Endothelial cell of umbilical vein (primary cell): ENCODE measurements around the gene AJAP1. TPM values are rescaled to one million over a fixed set of nuclear protein-coding genes. Genes with fewer than 3 reads are reported as not detected.

Source experiments
- BruUV-seq: library from RNA; stranded (reverse); fragments of 400-500 nt; replicated peaks from 2 replicates; lab custom pipeline; 2021; lab: Mats Ljungman, UMichigan
- CTCF ChIA-PET: fragments of 300-600, 350-600 bp; sonication (Branson Sonifier 250); formaldehyde crosslinking; loops from one replicate; lab custom pipeline; 2021; ENCODE audit warnings: antibody characterized with exemption, inconsistent platforms; lab: Charles Lee
- POLR2A ChIA-PET: fragments of 300-600, 350-600 bp; sonication (Branson Sonifier 250); formaldehyde crosslinking; loops from one replicate; lab custom pipeline; 2021; ENCODE audit warnings: antibody characterized with exemption, inconsistent platforms; lab: Charles Lee
- DNase-seq: peaks from one replicate; pipeline ENCODE4 v3.0.0-alpha.2; 2011; ENCODE audit warnings: low read depth, low spot score
- FAIRE-seq: peaks from 2 replicates; lab custom pipeline; 2011; peaks lifted over from hg19 to GRCh38; lab: Jason Lieb, UNC
- H2AFZ ChIP-seq: 2 replicates; pipeline ENCODE4 v1.6.0; 2012; ENCODE audit warnings: low read depth, low read length, control low read depth, inconsistent platforms
- H3K27ac ChIP-seq: 2 replicates; pipeline ENCODE4 v1.5.1; 2011; ENCODE audit warnings: low read depth, mild to moderate bottlenecking, control low read depth, low read length, moderate library complexity; ENCODE audit not compliant: insufficient read depth
- H3K27me3 ChIP-seq, 2 experiments: 2 replicates each; pipeline versions ENCODE4 v1.6.0 to v1.6.1; 2011; ENCODE audit warnings: low read length in 2 of 2, mixed read lengths in 1 of 2; ENCODE audit not compliant: control insufficient read depth in 2 of 2, insufficient read depth in 2 of 2
- H3K36me3 ChIP-seq, 2 experiments: 2 replicates in 1 of 2; 3 replicates in 1 of 2; pipeline ENCODE4 v1.5.1; 2011; ENCODE audit warnings: low read length in 2 of 2, mild to moderate bottlenecking in 1 of 2, moderate library complexity in 1 of 2; ENCODE audit not compliant: control insufficient read depth in 2 of 2, insufficient read depth in 2 of 2; ENCODE audit errors: extremely low read depth in 1 of 2
- H3K4me1 ChIP-seq: 3 replicates; pipeline ENCODE4 v1.5.1; 2011; ENCODE audit warnings: mild to moderate bottlenecking, low read length; ENCODE audit not compliant: control insufficient read depth, insufficient read depth; ENCODE audit errors: extremely low read depth
- H3K4me2 ChIP-seq: 2 replicates; pipeline ENCODE4 v1.6.1; 2011; ENCODE audit warnings: low read length, control low read depth, mixed read lengths; ENCODE audit not compliant: insufficient read depth
- H3K4me3 ChIP-seq, 3 experiments: fragments of 200-600 bp in 1 of 3; sonication (generic), shearing (Covaris generic) in 1 of 3; replicated peaks in 1 of 3; 2 replicates each; pipeline ENCODE4 v1.5.1; 2011 to 2016; ENCODE audit warnings: control low read depth in 3 of 3, low read length in 3 of 3, mild to moderate bottlenecking in 2 of 3, inconsistent platforms in 1 of 3, low read depth in 1 of 3, moderate library complexity in 1 of 3; ENCODE audit not compliant: insufficient read depth in 1 of 3
- H3K79me2 ChIP-seq: 2 replicates; pipeline ENCODE4 v1.6.0; 2012; ENCODE audit warnings: low read length, inconsistent platforms; ENCODE audit not compliant: control insufficient read depth, insufficient read depth
- H3K9ac ChIP-seq: replicated peaks from 2 replicates; pipeline ENCODE3; 2011; ENCODE audit warnings: low read length, control low read depth; ENCODE audit not compliant: insufficient read depth; ENCODE audit errors: extremely low read depth
- H3K9me1 ChIP-seq: replicated peaks from 3 replicates; pipeline ENCODE4 v1.6.0; 2011; ENCODE audit warnings: mild to moderate bottlenecking, low read length; ENCODE audit not compliant: control insufficient read depth, insufficient read depth; ENCODE audit errors: extremely low read depth
- H3K9me3 ChIP-seq: replicated peaks from 2 replicates; pipeline ENCODE4 v1.5.1; 2012; ENCODE audit warnings: low read length, inconsistent platforms; ENCODE audit not compliant: control insufficient read depth, insufficient read depth
- H4K20me1 ChIP-seq: replicated peaks from 2 replicates; pipeline ENCODE3; 2011; ENCODE audit warnings: mild to moderate bottlenecking, low read length; ENCODE audit not compliant: control insufficient read depth, insufficient read depth; ENCODE audit errors: extremely low read depth
- EZH2 ChIP-seq: IDR thresholded peaks from 2 replicates; pipeline ENCODE4 v1.6.1; 2012; ENCODE audit warnings: borderline replicate concordance, low read depth, mild to moderate bottlenecking, moderate library complexity, low read length, inconsistent platforms; ENCODE audit not compliant: severe bottlenecking
- FOS ChIP-seq: IDR thresholded peaks from 2 replicates; pipeline ENCODE4 v1.6.1; 2011; ENCODE audit warnings: mild to moderate bottlenecking, low read length, moderate library complexity, borderline replicate concordance; ENCODE audit not compliant: insufficient read depth
- GATA2 ChIP-seq: IDR thresholded peaks from 2 replicates; pipeline ENCODE4 v1.7.0; 2011; ENCODE audit warnings: low read depth, mild to moderate bottlenecking, moderate library complexity, mixed read lengths, low read length; ENCODE audit not compliant: insufficient read length, insufficient read depth
- JUN ChIP-seq: IDR thresholded peaks from 2 replicates; pipeline ENCODE4 v1.6.1; 2011; ENCODE audit warnings: borderline replicate concordance, low read depth; ENCODE audit not compliant: insufficient read length, insufficient read depth
- POLR2A ChIP-seq: IDR thresholded peaks from 2 replicates; pipeline ENCODE4 v1.6.1; 2012; ENCODE audit warnings: low read depth, mild to moderate bottlenecking, control low read depth, low read length
- dilution Hi-C: fragments of 300-500 bp; cut with MboI; formaldehyde crosslinking; loops from one replicate; pipeline ENCODE4 v1.15.0; 2019; ENCODE audit warnings: low sequenced_read_pairs; ENCODE audit not compliant: extremely low pct_ligation_motif_present
- intact Hi-C: fragments of 100-400 bp; cut with micrococcal nuclease; formaldehyde crosslinking; loops from one replicate; pipeline ENCODE4 v1.10.0; 2022
- polyA plus RNA-seq, 4 experiments: library from polyadenylated mRNA; depleted of rRNA in 3 of 4; stranded (reverse) in 3 of 4; unstranded in 1 of 4; fragments of >200 nt; gene quantifications; 2 replicates each; pipeline versions ENCODE4 v1.2.1 to v1.2.3, GENCODE V29; 2011 to 2012; ENCODE audit warnings: missing spikeins in 1 of 4
- total RNA-seq: library from RNA; stranded (reverse); gene quantifications from 2 replicates; pipeline ENCODE4 v1.2.3, GENCODE V29; 2021

Gene AJAP1
- total and polyA plus RNA-seq, 2 donors (not counting 3 experiments of a cell fraction or from before 2014, with no cell fraction given): not detected

- dilution Hi-C loops (no loop called here), intact Hi-C loops (loop anchor here (2.0 kb wide), 1 partner anchor 1264 kb away; no protein-coding TSS in a partner anchor)
- Histone ChIP-seq H3K9me3 (no peaks in the 10 kb centered on the region), H4K20me1 (no peaks in the 10 kb centered on the region), H3K9ac (no peak overlapping the region), H3K27me3 (peaks cover 23 to 24% of the 10 kb centered on the region in 2 experiments), H2AFZ (no peak overlapping the region), H3K36me3 (no peaks in the 10 kb centered on the region), H3K4me3 (no peak overlapping the region), H3K4me2 (no peak overlapping the region), H3K27ac (no peak overlapping the region), H3K4me1 (no peaks in the 10 kb centered on the region), H3K79me2 (no peaks in the 10 kb centered on the region), H3K9me1 (no peaks in the 10 kb centered on the region)
- CTCF ChIA-PET: interaction anchor here (1.6 kb wide), 1 partner anchor 1322 kb away, joined by 5 read pairs; no protein-coding TSS in a partner anchor
- no TSS peak for BruUV-seq
- TF ChIP-seq EZH2: peak; percentile 14
- no peak for TF ChIP-seq POLR2A
- POLR2A ChIA-PET: no interaction called here
- FAIRE-seq (no peak), DNase-seq (no peak)
Observed at GRCh38 chr1:4653328-4653660, 1.1 kb upstream of the AJAP1 start.

- H3K27ac ChIP-seq: no peak overlapping the region
- no peak for FAIRE-seq
- no peak overlapping the region for H3K4me2 ChIP-seq
- BruUV-seq: no TSS peak
- H3K36me3 ChIP-seq: no peaks in the 10 kb centered on the region
- intact Hi-C loops: no loop called here
- H3K27me3 ChIP-seq: peaks cover 23 to 24% of the 10 kb centered on the region in 2 experiments
- no peaks in the 10 kb centered on the region for H3K4me1 ChIP-seq
- no peak overlapping the region for H3K9ac ChIP-seq
- ChIA-PET CTCF (no interaction called here), POLR2A (no interaction called here)
- TF ChIP-seq POLR2A (no peak), FOS (no peak), JUN (no peak), GATA2 (no peak), EZH2 (peak; percentile 88)
- no peaks in the 10 kb centered on the region for H3K9me3 ChIP-seq
- H4K20me1 ChIP-seq: no peaks in the 10 kb centered on the region
- dilution Hi-C loops: no loop called here
- no peaks in the 10 kb centered on the region for H3K9me1 ChIP-seq
- no peaks in the 10 kb centered on the region for H3K79me2 ChIP-seq
- H3K4me3 ChIP-seq: no peak overlapping the region
- no peak for DNase-seq
- H2AFZ ChIP-seq: no peak overlapping the region
Observed at GRCh38 chr1:4654764-4655673, 610 bp downstream of the AJAP1 start.
